Loucy (cell line): Measurements from ENCODE around the gene FAM209B.

Experiments used
- EZH2phosphoT487 ChIP-seq: fragments of 200-600 bp; IDR thresholded peaks from 2 replicates; pipeline ENCODE4 v1.6.1; 2018; ENCODE audit warnings: antibody characterized with exemption, mild to moderate bottlenecking, moderate library complexity, borderline replicate concordance
- TF ChIP-seq, protein P1 (sequence below): fragments of 200-600 bp; sonication (generic); conservative IDR thresholded peaks from 2 replicates; pipeline ENCODE4 v1.5.1; 2014; ENCODE audit warnings: mild to moderate bottlenecking, antibody characterized with exemption, low read length

DNA sequence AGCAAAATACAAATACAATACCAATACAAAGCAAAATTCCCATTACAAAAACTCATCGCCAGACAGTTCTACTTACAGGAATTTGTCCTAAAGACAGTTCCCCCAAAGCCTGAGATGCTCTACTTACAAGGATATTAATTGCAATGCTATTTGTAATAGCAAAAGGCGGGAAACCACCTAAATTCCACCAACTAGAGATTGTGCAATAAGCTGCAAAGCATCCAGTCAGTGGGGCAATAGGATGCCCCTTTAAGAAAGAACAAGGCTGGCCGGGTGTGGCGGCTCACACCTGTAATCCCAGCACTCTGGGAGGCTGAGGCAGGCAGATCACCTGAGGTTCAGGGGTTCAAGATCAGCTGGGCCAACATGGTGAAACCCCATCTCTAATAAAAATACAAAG, 39.1 kb downstream of the FAM209B start:
- TF ChIP-seq EZH2phosphoT487, result no peak
- TF ChIP-seq, protein P1, sequence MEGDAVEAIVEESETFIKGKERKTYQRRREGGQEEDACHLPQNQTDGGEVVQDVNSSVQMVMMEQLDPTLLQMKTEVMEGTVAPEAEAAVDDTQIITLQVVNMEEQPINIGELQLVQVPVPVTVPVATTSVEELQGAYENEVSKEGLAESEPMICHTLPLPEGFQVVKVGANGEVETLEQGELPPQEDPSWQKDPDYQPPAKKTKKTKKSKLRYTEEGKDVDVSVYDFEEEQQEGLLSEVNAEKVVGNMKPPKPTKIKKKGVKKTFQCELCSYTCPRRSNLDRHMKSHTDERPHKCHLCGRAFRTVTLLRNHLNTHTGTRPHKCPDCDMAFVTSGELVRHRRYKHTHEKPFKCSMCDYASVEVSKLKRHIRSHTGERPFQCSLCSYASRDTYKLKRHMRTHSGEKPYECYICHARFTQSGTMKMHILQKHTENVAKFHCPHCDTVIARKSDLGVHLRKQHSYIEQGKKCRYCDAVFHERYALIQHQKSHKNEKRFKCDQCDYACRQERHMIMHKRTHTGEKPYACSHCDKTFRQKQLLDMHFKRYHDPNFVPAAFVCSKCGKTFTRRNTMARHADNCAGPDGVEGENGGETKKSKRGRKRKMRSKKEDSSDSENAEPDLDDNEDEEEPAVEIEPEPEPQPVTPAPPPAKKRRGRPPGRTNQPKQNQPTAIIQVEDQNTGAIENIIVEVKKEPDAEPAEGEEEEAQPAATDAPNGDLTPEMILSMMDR, result no peak
